ENCODE results near the gene TAF11L2.
"Not testable (repeated sequence)": the region's sequence is repeated elsewhere in the genome, so short reads cannot be mapped to it uniquely, and the experiment has no call there.

The TAF11L2 gene

DNA sequence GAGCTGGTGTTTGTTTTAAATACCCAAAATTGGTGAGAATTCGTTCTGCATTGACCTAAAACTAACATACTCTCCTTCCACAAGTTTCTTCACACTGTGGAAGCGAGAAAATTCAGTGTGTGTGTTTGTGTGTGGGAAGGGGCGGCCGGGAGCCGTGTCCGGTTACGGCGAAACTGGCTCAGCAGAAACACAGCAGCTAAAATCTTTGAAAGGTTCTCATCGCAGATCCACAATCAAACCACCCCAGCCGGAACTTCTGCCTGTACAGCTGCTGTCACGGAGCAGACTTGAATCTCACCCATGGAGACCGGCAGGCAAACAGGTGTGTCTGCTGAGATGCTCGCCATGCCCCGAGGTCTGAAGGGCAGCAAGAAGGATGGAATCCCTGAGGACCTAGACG is 30.3 kb downstream of the TAF11L2 start, which contains the start of gene TAF11L6:
Gene TAF11L6, plus strand, starts transcription at position 301 of the 400 bp plus-strand sequence.
- DNase-seq = not testable (repeated sequence)
